IMR-90 (cell line): ENCODE data around the gene SWAP70. TPM values are rescaled to one million over a fixed set of nuclear protein-coding genes. Genes with fewer than 3 reads are reported as not detected.

ENCODE experiments used
- ATAC-seq: fragments of 200-7000 bp; cut with Tn5 transposase; 2 replicates; pipeline ENCODE4 v1.9.1; 2020; ENCODE audit warnings: low read depth, mild to moderate bottlenecking, moderate library complexity
- BruUV-seq: library from RNA; stranded (reverse); fragments of 400-500 nt; replicated peaks from 2 replicates; lab custom pipeline; 2021; lab: Mats Ljungman, UMichigan
- CTCF ChIA-PET: fragments of 300-600 bp; formaldehyde crosslinking; extraction: SDS; loops from one replicate; lab custom pipeline; 2021; ENCODE audit warnings: antibody characterized with exemption; lab: Yijun Ruan, JAX
- POLR2A ChIA-PET: fragments of 300-600 bp; sonication (Branson Sonifier 250); formaldehyde crosslinking; loops from one replicate; lab custom pipeline; 2022; ENCODE audit warnings: antibody characterized with exemption; ENCODE audit not compliant: unreplicated experiment; lab: Charles Lee
- DNase-seq: peaks from one replicate; pipeline ENCODE4 v3.0.0; 2013
- H2AFZ ChIP-seq: replicated peaks from 2 replicates; pipeline ENCODE3; 2013; ENCODE audit warnings: low read length, mild to moderate bottlenecking; ENCODE audit not compliant: poor library complexity
- H2AK5ac ChIP-seq: 2 replicates; pipeline ENCODE4 v1.6.1; 2013; ENCODE audit warnings: low read depth, low read length, inconsistent platforms
- H2AK9ac ChIP-seq: replicated peaks from 2 replicates; pipeline ENCODE3; 2013; ENCODE audit warnings: mild to moderate bottlenecking, low read depth, low read length, moderate library complexity; ENCODE audit not compliant: poor library complexity
- H2BK120ac ChIP-seq: 2 replicates; pipeline ENCODE4 v1.6.1; 2013; ENCODE audit warnings: low read depth, low read length, inconsistent platforms
- H2BK15ac ChIP-seq: 3 replicates; pipeline ENCODE4 v1.6.1; 2013; ENCODE audit warnings: low read depth, low read length, inconsistent platforms
- H2BK20ac ChIP-seq: 2 replicates; pipeline ENCODE4 v1.6.1; 2013; ENCODE audit warnings: low read depth, mild to moderate bottlenecking, inconsistent platforms, low read length, moderate library complexity
- H2BK5ac ChIP-seq: 2 replicates; pipeline ENCODE4 v1.6.1; 2013; ENCODE audit warnings: mild to moderate bottlenecking, low read depth, low read length, inconsistent platforms; ENCODE audit not compliant: poor library complexity, severe bottlenecking
- H3K14ac ChIP-seq: replicated peaks from 2 replicates; pipeline ENCODE4 v1.6.1; 2013; ENCODE audit warnings: low read depth, low read length, inconsistent platforms
- H3K18ac ChIP-seq: 2 replicates; pipeline ENCODE4 v1.6.1; 2013; ENCODE audit warnings: low read depth, low read length, control low read depth
- H3K23ac ChIP-seq: 2 replicates; pipeline ENCODE4 v1.6.1; 2013; ENCODE audit warnings: low read depth, low read length, inconsistent platforms
- H3K27ac ChIP-seq: 2 replicates; pipeline ENCODE4 v1.5.1; 2013; ENCODE audit warnings: mild to moderate bottlenecking, control low read depth, low read length; ENCODE audit not compliant: insufficient read depth
- H3K27me3 ChIP-seq: 2 replicates; pipeline ENCODE4 v1.6.1; 2013; ENCODE audit warnings: low read length; ENCODE audit not compliant: control insufficient read depth, insufficient read depth
- H3K36me3 ChIP-seq: 2 replicates; pipeline ENCODE4 v1.6.1; 2013; ENCODE audit warnings: low read length, mixed read lengths; ENCODE audit not compliant: control insufficient read depth, insufficient read depth
- H3K4ac ChIP-seq: 2 replicates; pipeline ENCODE4 v1.6.1; 2013; ENCODE audit warnings: low read depth, low read length, inconsistent platforms
- H3K4me1 ChIP-seq: 2 replicates; pipeline ENCODE4 v1.6.1; 2013; ENCODE audit warnings: low read length, mixed read lengths; ENCODE audit not compliant: control insufficient read depth, insufficient read depth
- H3K4me2 ChIP-seq: 2 replicates; pipeline ENCODE4 v1.6.1; 2013; ENCODE audit warnings: low read depth, mild to moderate bottlenecking, control low read depth, low read length, moderate library complexity
- H3K4me3 ChIP-seq: 2 replicates; pipeline ENCODE4 v1.5.1; 2013; ENCODE audit warnings: low read depth, mild to moderate bottlenecking, control low read depth, low read length, moderate library complexity; ENCODE audit not compliant: insufficient read depth
- H3K56ac ChIP-seq: 2 replicates; pipeline ENCODE4 v1.6.1; 2013; ENCODE audit warnings: low read length, inconsistent platforms; ENCODE audit not compliant: insufficient read depth; ENCODE audit errors: extremely low read depth
- H3K79me1 ChIP-seq, 2 experiments: 2 replicates each; pipeline ENCODE4 v1.6.1; 2013; ENCODE audit warnings: low read length in 2 of 2, inconsistent platforms in 1 of 2, low read depth in 1 of 2
- H3K9ac ChIP-seq: 2 replicates; pipeline ENCODE4 v1.6.1; 2013; ENCODE audit warnings: low read depth, low read length, control low read depth
- H3K9me1 ChIP-seq: 2 replicates; pipeline ENCODE4 v1.6.1; 2013; ENCODE audit warnings: low read length, inconsistent platforms; ENCODE audit not compliant: insufficient read depth
- H3K9me3 ChIP-seq: 2 replicates; pipeline ENCODE4 v1.6.1; 2013; ENCODE audit warnings: low read length; ENCODE audit not compliant: control insufficient read depth, insufficient read depth
- H4K20me1 ChIP-seq: 2 replicates; pipeline ENCODE4 v1.6.1; 2013; ENCODE audit warnings: low read length, inconsistent platforms; ENCODE audit not compliant: insufficient read depth
- H4K5ac ChIP-seq: 2 replicates; pipeline ENCODE4 v1.6.1; 2013; ENCODE audit warnings: mild to moderate bottlenecking, low read depth, low read length, control low read depth
- H4K8ac ChIP-seq, 2 experiments: 2 replicates each; pipeline ENCODE4 v1.6.1; 2013; ENCODE audit warnings: low read depth in 2 of 2, low read length in 2 of 2, control low read depth in 1 of 2, inconsistent platforms in 1 of 2
- H4K91ac ChIP-seq: 2 replicates; pipeline ENCODE4 v1.6.1; 2013; ENCODE audit warnings: low read depth, low read length, inconsistent platforms; ENCODE audit not compliant: insufficient read depth
- NFE2L2 ChIP-seq: fragments of 150-350 bp; IDR thresholded peaks from 2 replicates; pipeline ENCODE4 v1.6.1; 2016; ENCODE audit warnings: low read depth, mild to moderate bottlenecking, low read length
- POLR2A ChIP-seq: IDR thresholded peaks from 2 replicates; pipeline ENCODE4 v1.6.1; 2012; ENCODE audit warnings: mild to moderate bottlenecking, low read depth, low read length
- RCOR1 ChIP-seq: IDR thresholded peaks from 2 replicates; pipeline ENCODE4 v1.6.1; 2012; ENCODE audit warnings: mild to moderate bottlenecking, low read length, improper control_type of control experiment; ENCODE audit not compliant: insufficient replicate concordance
- WGBS, 2 experiments: methylation state at CpG; one replicate each; pipeline versions ENCODE4 v1.1.5 to v1.1.7; 2013; ENCODE audit warnings: missing lambda C conversion rate in 2 of 2; ENCODE audit not compliant: insufficient read length in 1 of 2; ENCODE audit errors: extremely low coverage in 2 of 2; 5-methylcytosine and 5-hydroxymethylcytosine counted together
- dilution Hi-C: fragments of 300-500 bp; cut with HindIII; formaldehyde crosslinking; loops from one replicate; pipeline ENCODE4 v1.14.3; 2018; ENCODE audit warnings: low sequenced_read_pairs; ENCODE audit not compliant: unreplicated experiment
- in situ Hi-C: fragments of 300-500 bp; cut with MboI; formaldehyde crosslinking; loops from 3 replicates; pipeline ENCODE4 v1.14.3; 2019; ENCODE audit warnings: low sequenced_read_pairs, inconsistent platforms, mixed read lengths
- intact Hi-C: fragments of 100-400 bp; cut with micrococcal nuclease; formaldehyde crosslinking; loops from 2 replicates; pipeline ENCODE4 v1.10.0; 2022
- polyA plus RNA-seq, 3 experiments: library from polyadenylated mRNA; depleted of rRNA; stranded (reverse); fragments of >200 nt; gene quantifications; 2 replicates each; pipeline ENCODE4 v1.2.3, GENCODE V29; 2012; ENCODE audit warnings: low replicate concordance in 1 of 3
- total RNA-seq: library from RNA; depleted of rRNA; stranded (reverse); fragments of >200 nt; gene quantifications from 2 replicates; pipeline ENCODE4 v1.2.3, GENCODE V29; 2012

SWAP70 gene
- total and polyA plus RNA-seq, 2 of the 4 experiments (the other 2 are of a cell fraction) = 15.5 to 19.9 TPM

DNA sequence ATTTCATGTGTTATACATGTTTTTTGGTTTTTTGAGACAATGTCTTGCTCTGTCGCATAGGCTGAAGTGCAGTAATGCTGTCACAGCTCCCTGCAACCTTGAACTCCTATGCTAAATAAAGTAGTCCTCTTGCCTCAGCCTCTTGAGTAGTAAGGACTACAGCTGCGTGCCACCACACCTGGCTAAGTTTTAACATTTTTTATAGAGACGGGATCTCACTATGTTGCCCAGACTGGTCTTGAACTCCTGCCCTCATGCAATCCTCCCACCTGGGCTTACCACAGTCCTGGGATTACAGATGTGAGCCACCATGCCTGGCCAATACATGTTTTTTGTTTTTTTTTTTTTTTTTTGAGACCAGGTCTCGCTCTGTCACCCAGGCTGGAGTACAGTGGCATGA, 33.9 kb downstream of the SWAP70 start:
- no peak overlapping the region for H2AK9ac ChIP-seq
- H3K23ac ChIP-seq = no peak overlapping the region
- no peak overlapping the region for H2AK5ac ChIP-seq
- no peak overlapping the region for H4K5ac ChIP-seq
- in situ Hi-C loops (no loop called here), intact Hi-C loops (no loop called here), dilution Hi-C loops (no loop called here)
- no peak overlapping the region for H2AFZ ChIP-seq
- peaks cover 13% of the 10 kb centered on the region for H3K36me3 ChIP-seq
- no peak overlapping the region for H3K56ac ChIP-seq
- no peak overlapping the region for H3K4ac ChIP-seq
- ATAC-seq (no peak), DNase-seq (no peak)
- H3K14ac ChIP-seq = no peak overlapping the region
- no peak overlapping the region for H4K8ac ChIP-seq
- peaks cover 16% of the 10 kb centered on the region; the same call in 1 of the 2 replicates for H4K20me1 ChIP-seq
- H3K9me1 ChIP-seq = peaks cover 8% of the 10 kb centered on the region; the same call in 1 of the 2 replicates
- 100% methylated on average over 2 of the region's 4 CpGs; no CpG with 5 or more reads in 1 of the 2 experiments for WGBS, 2 experiments
- H3K27ac ChIP-seq = no peak overlapping the region
- H3K4me1 ChIP-seq = peaks cover 7% of the 10 kb centered on the region; the same call in 1 of the 2 replicates
- H3K18ac ChIP-seq = no peak overlapping the region
- no peak overlapping the region for H2BK15ac ChIP-seq
- BruUV-seq = no TSS peak
- POLR2A ChIA-PET = no interaction called here
- H3K79me1 ChIP-seq = peaks cover 36 to 59% of the 10 kb centered on the region in 2 experiments
- H3K4me2 ChIP-seq = no peak overlapping the region
- TF ChIP-seq RCOR1 (no peak), NFE2L2 (no peak), POLR2A (no peak)
- H2BK5ac ChIP-seq = no peak overlapping the region
- no peak overlapping the region for H2BK120ac ChIP-seq
- no peaks in the 10 kb centered on the region for H3K27me3 ChIP-seq
- no peak overlapping the region for H3K9ac ChIP-seq
- H3K4me3 ChIP-seq = no peak overlapping the region
- CTCF ChIA-PET = no interaction called here
- no peaks in the 10 kb centered on the region for H3K9me3 ChIP-seq
- no peak overlapping the region for H4K91ac ChIP-seq
- H2BK20ac ChIP-seq = no peak overlapping the region
